WI38 (cell line): Measurements from ENCODE around the gene MSMO1.
A peak's percentile ranks its signal among the peaks of the same experiment; 100 is the strongest.

Experiments used
- H3K4me3 ChIP-seq: 2 replicates; pipeline ENCODE4 v1.5.1; 2011; ENCODE audit warnings: low read depth, mild to moderate bottlenecking, control low read depth, low read length
- CTCF ChIP-seq: IDR thresholded peaks from 2 replicates; pipeline ENCODE4 v1.5.1; 2012; ENCODE audit warnings: low read depth, mild to moderate bottlenecking, control low read depth, low read length

Gene MSMO1

GRCh38 chr4:165325732-165326512, 1.5 kb upstream of the MSMO1 start:
- TF ChIP-seq CTCF: no peak
- H3K4me3 ChIP-seq: no peak overlapping the region

GRCh38 chr4:165326831-165327210, 648 bp upstream of the MSMO1 start:
- peak overlapping the region; percentile 87 for H3K4me3 ChIP-seq
- TF ChIP-seq CTCF: no peak

- H3K4me3 ChIP-seq: peak overlapping the region; percentile 87
- no peak for TF ChIP-seq CTCF
These were observed 594 bp downstream of the MSMO1 start for GRCh38 chr4:165328101-165328425.

GRCh38 chr4:165328708-165329107, 1.2 kb downstream of the MSMO1 start:
- TF ChIP-seq CTCF: no peak
- peak overlapping the region; percentile 87 for H3K4me3 ChIP-seq

- H3K4me3 ChIP-seq: no peak overlapping the region
- TF ChIP-seq CTCF: no peak
These were observed 2.6 kb downstream of the MSMO1 start for GRCh38 chr4:165330071-165330470.

- H3K4me3 ChIP-seq: no peak overlapping the region
- no peak for TF ChIP-seq CTCF
These were observed 3.2 kb downstream of the MSMO1 start for GRCh38 chr4:165330666-165331065.

- H3K4me3 ChIP-seq: no peak overlapping the region
- TF ChIP-seq CTCF: no peak
These were observed 3.9 kb downstream of the MSMO1 start for GRCh38 chr4:165331359-165331758.
